Erythroblast (primary cell): ENCODE data around the gene ZFR.

Experiments
- GATA1 ChIP-seq: IDR thresholded peaks from 2 replicates; pipeline ENCODE4 v1.6.1; 2011; ENCODE audit warnings: low read depth, mild to moderate bottlenecking, control low read depth, low read length, moderate library complexity
- POLR2A ChIP-seq: IDR thresholded peaks from 2 replicates; pipeline ENCODE4 v1.6.1; 2011; ENCODE audit warnings: mild to moderate bottlenecking, low read length

GRCh38 chr5:32406650-32407049 lies 37.9 kb downstream of the ZFR start:
- TF ChIP-seq POLR2A (no peak), GATA1 (no peak)
